Central memory CD8-positive, alpha-beta T cell (primary cell): ENCODE results near the gene GLTPD2.

Experiments
- ATAC-seq: fragments of 150-1000 bp; cut with Tn5 transposase; replicated peaks from 2 replicates; pipeline ENCODE4 v1.10.0; 2022; ENCODE audit warnings: mild to moderate bottlenecking, moderate FRiP score, moderate number of reproducible peaks; ENCODE audit not compliant: poor library complexity, severe bottlenecking; ENCODE audit errors: extremely low read depth
- DNase-seq, 2 donors: peaks; one replicate each; pipeline ENCODE4 v3.0.0; 2021; ENCODE audit warnings: low spot score in 2 of 2
- H3K27ac Mint-ChIP-seq: one replicate; pipeline ENCODE4 v1.8.0; 2022; ENCODE audit warnings: low read depth, mild to moderate bottlenecking, moderate library complexity, mixed read lengths
- H3K27me3 Mint-ChIP-seq: one replicate; pipeline ENCODE4 v1.8.0; 2022; ENCODE audit warnings: mixed read lengths
- H3K36me3 Mint-ChIP-seq: one replicate; pipeline ENCODE4 v1.8.0; 2022; ENCODE audit warnings: mild to moderate bottlenecking, moderate library complexity, mixed read lengths; ENCODE audit not compliant: insufficient read depth
- H3K4me1 Mint-ChIP-seq: one replicate; pipeline ENCODE4 v1.8.0; 2022; ENCODE audit warnings: mixed read lengths
- H3K4me3 Mint-ChIP-seq: one replicate; pipeline ENCODE4 v1.8.0; 2022; ENCODE audit warnings: mild to moderate bottlenecking, moderate library complexity, mixed read lengths
- H3K9me3 Mint-ChIP-seq: one replicate; pipeline ENCODE4 v1.8.0; 2022; ENCODE audit warnings: mixed read lengths

Gene GLTPD2

GRCh38 chr17:4780325-4780955, 8.3 kb upstream of the GLTPD2 start:
- DNase-seq (no peak), ATAC-seq (no peak)
- no peaks in the 10 kb centered on the region for H3K9me3 Mint-ChIP-seq
- H3K27ac Mint-ChIP-seq: no peak overlapping the region
- H3K4me3 Mint-ChIP-seq: no peak overlapping the region
- peaks cover 2% of the 10 kb centered on the region for H3K36me3 Mint-ChIP-seq
- peaks cover 54% of the 10 kb centered on the region for H3K27me3 Mint-ChIP-seq
- peaks cover 10% of the 10 kb centered on the region for H3K4me1 Mint-ChIP-seq

GRCh38 chr17:4782652-4783051, 6.1 kb upstream of the GLTPD2 start:
- ATAC-seq: no peak
- Mint-ChIP-seq H3K36me3 (peaks cover 2% of the 10 kb centered on the region), H3K9me3 (no peaks in the 10 kb centered on the region), H3K4me1 (peaks cover 24% of the 10 kb centered on the region), H3K27me3 (peaks cover 69% of the 10 kb centered on the region), H3K4me3 (no peak overlapping the region), H3K27ac (no peak overlapping the region)
- DNase-seq: no peak

- peaks cover 53% of the 10 kb centered on the region for H3K27me3 Mint-ChIP-seq
- DNase-seq: no peak
- no peak overlapping the region for H3K4me3 Mint-ChIP-seq
- ATAC-seq: no peak
- H3K9me3 Mint-ChIP-seq: no peaks in the 10 kb centered on the region
- peaks cover 27% of the 10 kb centered on the region for H3K4me1 Mint-ChIP-seq
- no peak overlapping the region for H3K27ac Mint-ChIP-seq
- H3K36me3 Mint-ChIP-seq: peaks cover 7% of the 10 kb centered on the region
Measured at GRCh38 chr17:4785311-4786105, 3.3 kb upstream of the GLTPD2 start.

GRCh38 chr17:4786106-4786511, 2.7 kb upstream of the GLTPD2 start, which contains the start of gene VMO1:
Gene VMO1, minus strand, starts transcription at chr17:4786364. Its CDS starts 12 bp downstream, at chr17:4786352.
- Mint-ChIP-seq H3K4me1 (peaks cover 33% of the 10 kb centered on the region), H3K36me3 (peaks cover 6% of the 10 kb centered on the region), H3K27me3 (peaks cover 48% of the 10 kb centered on the region), H3K9me3 (no peaks in the 10 kb centered on the region), H3K27ac (no peak within 1 kb of the TSS), H3K4me3 (no peak within 1 kb of the TSS)
- DNase-seq: no peak
- ATAC-seq: no peak

GRCh38 chr17:4786516-4786915, 2.2 kb upstream of the GLTPD2 start:
- Mint-ChIP-seq H3K9me3 (no peaks in the 10 kb centered on the region), H3K4me1 (peaks cover 37% of the 10 kb centered on the region), H3K27me3 (peaks cover 48% of the 10 kb centered on the region), H3K27ac (no peak overlapping the region), H3K36me3 (peaks cover 6% of the 10 kb centered on the region), H3K4me3 (no peak overlapping the region)
- ATAC-seq: no peak
- DNase-seq: no peak

- peak overlapping the region; percentile 59 for H3K4me3 Mint-ChIP-seq
- peaks cover 6% of the 10 kb centered on the region for H3K36me3 Mint-ChIP-seq
- peaks cover 38% of the 10 kb centered on the region for H3K27me3 Mint-ChIP-seq
- no peaks in the 10 kb centered on the region for H3K9me3 Mint-ChIP-seq
- DNase-seq (no peak), ATAC-seq (no peak)
- peaks cover 30% of the 10 kb centered on the region for H3K4me1 Mint-ChIP-seq
- peak overlapping the region; percentile 84 for H3K27ac Mint-ChIP-seq
Measured at GRCh38 chr17:4788159-4788806, 481 bp upstream of the GLTPD2 start.

GRCh38 chr17:4789701-4789950, 862 bp downstream of the GLTPD2 start:
- ATAC-seq: no peak
- Mint-ChIP-seq H3K4me1 (peaks cover 30% of the 10 kb centered on the region), H3K9me3 (no peaks in the 10 kb centered on the region), H3K4me3 (peak overlapping the region; percentile 86), H3K27me3 (peaks cover 24% of the 10 kb centered on the region), H3K36me3 (peaks cover 6% of the 10 kb centered on the region), H3K27ac (peak overlapping the region; percentile 83)
- DNase-seq: no peak

- Mint-ChIP-seq H3K4me1 (peaks cover 30% of the 10 kb centered on the region), H3K9me3 (no peaks in the 10 kb centered on the region), H3K4me3 (peak overlapping the region; percentile 86), H3K36me3 (peaks cover 6% of the 10 kb centered on the region), H3K27me3 (peaks cover 19% of the 10 kb centered on the region), H3K27ac (peak overlapping the region; percentile 83)
- ATAC-seq: peak; percentile 84
- DNase-seq: peak; percentile 69 to 71
Measured at GRCh38 chr17:4789951-4790704, 1.4 kb downstream of the GLTPD2 start.

- Mint-ChIP-seq H3K4me1 (peaks cover 25% of the 10 kb centered on the region), H3K9me3 (no peaks in the 10 kb centered on the region), H3K27me3 (peaks cover 13% of the 10 kb centered on the region), H3K4me3 (peak overlapping the region; percentile 86), H3K36me3 (peaks cover 6% of the 10 kb centered on the region), H3K27ac (peak overlapping the region; percentile 83)
- ATAC-seq (no peak), DNase-seq (no peak)
Measured at GRCh38 chr17:4790705-4791088, 1.9 kb downstream of the GLTPD2 start.

- no peak overlapping the region for H3K27ac Mint-ChIP-seq
- DNase-seq: no peak
- H3K36me3 Mint-ChIP-seq: peaks cover 21% of the 10 kb centered on the region
- no peaks in the 10 kb centered on the region for H3K27me3 Mint-ChIP-seq
- H3K9me3 Mint-ChIP-seq: no peaks in the 10 kb centered on the region
- H3K4me3 Mint-ChIP-seq: peak overlapping the region; percentile 99
- peaks cover 26% of the 10 kb centered on the region for H3K4me1 Mint-ChIP-seq
- no peak for ATAC-seq
Measured at GRCh38 chr17:4795168-4795567, 6.4 kb downstream of the GLTPD2 start.

GRCh38 chr17:4796552-4796920, 7.8 kb downstream of the GLTPD2 start:
- ATAC-seq (no peak), DNase-seq (no peak)
- peaks cover 19% of the 10 kb centered on the region for H3K36me3 Mint-ChIP-seq
- peak overlapping the region; percentile 96 for H3K27ac Mint-ChIP-seq
- H3K27me3 Mint-ChIP-seq: no peaks in the 10 kb centered on the region
- H3K9me3 Mint-ChIP-seq: no peaks in the 10 kb centered on the region
- H3K4me1 Mint-ChIP-seq: peaks cover 13% of the 10 kb centered on the region
- peak overlapping the region; percentile 99 for H3K4me3 Mint-ChIP-seq

- Mint-ChIP-seq H3K36me3 (peaks cover 19% of the 10 kb centered on the region), H3K9me3 (no peaks in the 10 kb centered on the region), H3K27ac (no peak overlapping the region), H3K4me3 (no peak overlapping the region), H3K4me1 (peaks cover 12% of the 10 kb centered on the region), H3K27me3 (no peaks in the 10 kb centered on the region)
- no peak for ATAC-seq
- DNase-seq: no peak
Measured at GRCh38 chr17:4800462-4801196, 11.9 kb downstream of the GLTPD2 start.
